ENCODE results near the gene EARS2.

DNA sequence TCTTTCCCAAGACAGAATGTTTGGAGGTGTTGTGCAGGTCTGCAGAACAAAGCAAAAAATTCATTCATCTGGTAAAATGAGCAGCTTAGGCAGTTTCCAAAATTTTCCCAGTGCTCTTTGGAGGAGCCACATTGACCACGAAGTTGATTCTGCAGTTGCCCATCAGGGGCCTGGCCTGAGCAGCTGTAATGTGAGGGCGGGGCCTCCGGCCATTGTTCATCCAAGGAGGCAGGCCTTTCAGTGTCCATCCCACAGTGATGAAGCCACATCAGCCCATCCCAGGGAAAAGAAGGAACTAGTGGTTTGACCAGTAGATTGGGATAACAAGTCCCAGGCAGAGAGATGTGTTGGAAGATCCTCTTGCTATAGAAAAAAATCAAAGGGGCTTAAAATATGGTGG is 10.5 kb upstream of the EARS2 start:
- TF ChIP-seq POLR2A (IDR thresholded peaks at IDR 0.05; ENCODE audit: low read length) (no peak), GATA1 (IDR thresholded peaks at IDR 0.05; ENCODE audit: low read depth, low read length) (no peak)

Measured in erythroblast (primary cell).